Suprapubic skin (tissue), 3 donors: ENCODE data around the gene MVD.

Source experiments
- EP300 ChIP-seq: sonication (generic); formaldehyde crosslinking; IDR thresholded peaks from one replicate; pipeline ENCODE4 v1.6.1; 2017; ENCODE audit warnings: antibody characterized with exemption
- POLR2A ChIP-seq, 2 donors: fragments of 450-650 bp; IDR thresholded peaks; one replicate each; pipeline ENCODE4 v1.6.1; 2017; ENCODE audit warnings: antibody characterized with exemption in 2 of 2, mild to moderate bottlenecking in 2 of 2, moderate library complexity in 2 of 2
- TF ChIP-seq, protein P1 (sequence below), 2 donors: fragments of 200-600 bp in 1 of 2; fragments of 450-650 bp in 1 of 2; sonication (generic) in 1 of 2; IDR thresholded peaks; one replicate each; pipeline ENCODE4 v1.5.1; 2016 to 2019; ENCODE audit warnings: antibody characterized with exemption in 2 of 2, mild to moderate bottlenecking in 1 of 2, moderate library complexity in 1 of 2

DNA sequence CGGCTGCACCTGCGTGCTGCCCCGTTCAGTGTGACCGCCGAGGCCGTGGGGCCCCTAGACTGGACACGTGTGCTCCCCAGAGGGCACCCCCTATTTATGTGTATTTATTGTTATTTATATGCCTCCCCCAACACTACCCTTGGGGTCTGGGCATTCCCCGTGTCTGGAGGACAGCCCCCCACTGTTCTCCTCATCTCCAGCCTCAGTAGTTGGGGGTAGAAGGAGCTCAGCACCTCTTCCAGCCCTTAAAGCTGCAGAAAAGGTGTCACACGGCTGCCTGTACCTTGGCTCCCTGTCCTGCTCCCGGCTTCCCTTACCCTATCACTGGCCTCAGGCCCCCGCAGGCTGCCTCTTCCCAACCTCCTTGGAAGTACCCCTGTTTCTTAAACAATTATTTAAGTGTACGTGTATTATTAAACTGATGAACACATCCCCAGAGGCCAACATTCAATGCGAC lies 22.8 kb downstream of the MVD start:
- TF ChIP-seq, protein P1, sequence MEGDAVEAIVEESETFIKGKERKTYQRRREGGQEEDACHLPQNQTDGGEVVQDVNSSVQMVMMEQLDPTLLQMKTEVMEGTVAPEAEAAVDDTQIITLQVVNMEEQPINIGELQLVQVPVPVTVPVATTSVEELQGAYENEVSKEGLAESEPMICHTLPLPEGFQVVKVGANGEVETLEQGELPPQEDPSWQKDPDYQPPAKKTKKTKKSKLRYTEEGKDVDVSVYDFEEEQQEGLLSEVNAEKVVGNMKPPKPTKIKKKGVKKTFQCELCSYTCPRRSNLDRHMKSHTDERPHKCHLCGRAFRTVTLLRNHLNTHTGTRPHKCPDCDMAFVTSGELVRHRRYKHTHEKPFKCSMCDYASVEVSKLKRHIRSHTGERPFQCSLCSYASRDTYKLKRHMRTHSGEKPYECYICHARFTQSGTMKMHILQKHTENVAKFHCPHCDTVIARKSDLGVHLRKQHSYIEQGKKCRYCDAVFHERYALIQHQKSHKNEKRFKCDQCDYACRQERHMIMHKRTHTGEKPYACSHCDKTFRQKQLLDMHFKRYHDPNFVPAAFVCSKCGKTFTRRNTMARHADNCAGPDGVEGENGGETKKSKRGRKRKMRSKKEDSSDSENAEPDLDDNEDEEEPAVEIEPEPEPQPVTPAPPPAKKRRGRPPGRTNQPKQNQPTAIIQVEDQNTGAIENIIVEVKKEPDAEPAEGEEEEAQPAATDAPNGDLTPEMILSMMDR (IDR thresholded peaks at IDR 0.05): no peak
- TF ChIP-seq EP300 (no peak), POLR2A (IDR thresholded peaks at IDR 0.05) (no peak)
